Large intestine (tissue), 3 donors: ENCODE results near the gene SELENOF. TPM values are rescaled to one million over a fixed set of nuclear protein-coding genes. Genes with fewer than 3 reads are reported as not detected.
"Not testable (repeated sequence)": the region's sequence is repeated elsewhere in the genome, so short reads cannot be mapped to it uniquely, and the experiment has no call there.

Experiments used
- DNase-seq, 2 donors: peaks; one replicate each; pipeline versions ENCODE4 v3.0.0 to v3.0.0-alpha.2; 2013
- H3K27ac ChIP-seq: one replicate; pipeline ENCODE4 v1.5.1; 2013; ENCODE audit warnings: low read length
- H3K27me3 ChIP-seq: 2 replicates; pipeline ENCODE4 v1.6.1; 2013; ENCODE audit warnings: low read length; ENCODE audit not compliant: control insufficient read depth, insufficient read depth
- H3K36me3 ChIP-seq: 2 replicates; pipeline ENCODE4 v1.6.1; 2013; ENCODE audit warnings: low read length; ENCODE audit not compliant: control insufficient read depth, insufficient read depth
- H3K4me1 ChIP-seq: one replicate; pipeline ENCODE4 v1.6.1; 2013; ENCODE audit warnings: low read length; ENCODE audit not compliant: control insufficient read depth, insufficient read depth
- H3K4me3 ChIP-seq: one replicate; pipeline ENCODE4 v1.5.1; 2013; ENCODE audit warnings: low read length
- H3K9me3 ChIP-seq: one replicate; pipeline ENCODE4 v1.6.1; 2013; ENCODE audit warnings: mild to moderate bottlenecking, low read depth, low read length, moderate library complexity; ENCODE audit not compliant: control insufficient read depth
- WGBS: methylation state at CpG from one replicate; pipeline ENCODE4 v1.1.5; 2013; ENCODE audit warnings: low lambda C conversion rate; ENCODE audit not compliant: insufficient coverage; 5-methylcytosine and 5-hydroxymethylcytosine counted together
- polyA plus RNA-seq: library from polyadenylated mRNA; unstranded; fragments of 120-200 nt; gene quantifications from one replicate; pipeline ENCODE4 v1.2.1, GENCODE V29; 2013

Gene SELENOF
- polyA plus RNA-seq, 1 donor = 214 TPM

DNA sequence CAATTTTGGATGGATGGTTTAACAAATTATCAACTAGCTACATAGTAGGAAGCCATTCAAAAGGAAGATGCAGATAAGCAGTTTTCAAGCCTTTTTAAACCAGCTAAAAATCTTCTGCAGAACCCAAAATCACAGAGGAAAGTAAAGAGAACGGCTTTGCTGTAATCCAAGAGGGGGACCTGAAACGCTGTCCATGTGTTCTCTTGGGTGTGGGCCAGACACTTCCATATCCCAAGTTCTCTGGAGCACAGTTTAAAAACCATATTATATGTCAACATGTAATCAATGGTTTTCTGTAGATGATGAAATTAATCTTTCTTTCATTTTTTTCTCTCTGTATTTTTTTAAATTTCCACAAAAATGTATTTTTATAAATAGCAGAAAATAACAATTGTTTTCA lies 90.5 kb downstream of the SELENOF start:
- WGBS = 0% methylated on average over 1 of the region's 2 CpGs

GRCh38 chr1:86822459-86822858 lies 91.5 kb downstream of the SELENOF start:
- Histone ChIP-seq H3K27me3 (no peaks in the 10 kb centered on the region), H3K36me3 (no peaks in the 10 kb centered on the region), H3K27ac (no peak overlapping the region), H3K4me3 (no peak overlapping the region), H3K4me1 (no peaks in the 10 kb centered on the region), H3K9me3 (no peaks in the 10 kb centered on the region)
- DNase-seq = no peak
- no CpG with 5 or more reads among the region's 4 CpGs for WGBS

More for the DNA sequence above, 90.5 kb downstream of the SELENOF start:
- Histone ChIP-seq H3K4me1 (no peaks in the 10 kb centered on the region), H3K4me3 (no peak overlapping the region), H3K9me3 (no peaks in the 10 kb centered on the region), H3K27ac (no peak overlapping the region), H3K36me3 (no peaks in the 10 kb centered on the region), H3K27me3 (no peaks in the 10 kb centered on the region)
- DNase-seq = no peak

DNA sequence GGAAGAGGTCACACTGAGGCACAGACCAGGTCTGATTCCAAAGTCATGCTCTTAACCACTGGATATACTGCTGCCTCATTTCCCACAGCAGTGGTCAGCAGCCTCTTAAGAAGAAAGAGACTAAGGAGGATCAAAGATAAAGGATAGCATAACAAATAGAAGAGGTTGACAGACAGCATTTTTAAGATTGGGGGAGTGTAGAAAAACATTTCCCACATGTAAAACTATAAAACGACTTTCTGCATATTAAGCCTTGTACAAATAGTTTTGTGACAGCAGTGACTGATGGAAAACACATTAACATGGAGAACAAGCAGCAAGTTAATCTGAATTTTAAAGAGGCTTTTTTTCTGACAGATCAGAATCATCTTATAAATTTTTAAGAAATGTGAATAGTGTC lies 92.0 kb downstream of the SELENOF start:
- Histone ChIP-seq H3K9me3 (no peaks in the 10 kb centered on the region), H3K27me3 (no peaks in the 10 kb centered on the region), H3K4me1 (no peaks in the 10 kb centered on the region), H3K27ac (no peak overlapping the region), H3K36me3 (no peaks in the 10 kb centered on the region), H3K4me3 (no peak overlapping the region)
- DNase-seq = no peak
- WGBS = no CpG with 5 or more reads among the region's 1 CpG

DNA sequence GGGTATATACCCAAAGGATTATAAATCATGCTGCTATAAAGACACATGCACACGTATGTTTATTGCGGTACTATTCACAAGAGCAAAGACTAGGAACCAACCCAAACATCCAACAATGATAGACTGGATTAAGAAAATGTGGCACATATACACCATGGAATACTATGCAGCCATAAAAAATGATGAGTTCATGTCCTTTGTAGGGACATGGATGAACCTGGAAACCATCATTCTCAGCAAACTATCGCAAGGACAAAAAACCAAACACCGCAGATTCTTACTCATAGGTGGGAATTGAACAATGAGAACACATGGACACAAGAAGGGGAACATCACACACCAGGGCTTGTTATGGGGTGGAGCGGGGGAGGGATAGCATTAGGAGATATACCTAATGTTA lies 94.0 kb downstream of the SELENOF start:
- H3K4me3 ChIP-seq = not testable (repeated sequence)
- no CpG with 5 or more reads among the region's 5 CpGs for WGBS

GRCh38 chr1:86817246-86817826 lies 96.6 kb downstream of the SELENOF start:
- H3K27ac ChIP-seq, H3K27me3 ChIP-seq, H3K4me1 ChIP-seq, DNase-seq, H3K9me3 ChIP-seq, H3K4me3 ChIP-seq, H3K36me3 ChIP-seq: not testable (repeated sequence)
- no CpG with 5 or more reads among the region's 5 CpGs for WGBS

More for the DNA sequence above, 94.0 kb downstream of the SELENOF start:
- H3K4me1 ChIP-seq, H3K9me3 ChIP-seq, H3K36me3 ChIP-seq, H3K27ac ChIP-seq, H3K27me3 ChIP-seq, DNase-seq: not testable (repeated sequence)

GRCh38 chr1:86814118-86814517 lies 99.8 kb downstream of the SELENOF start:
- not testable (repeated sequence) for H3K4me1 ChIP-seq, H3K4me3 ChIP-seq, H3K27ac ChIP-seq, H3K9me3 ChIP-seq, DNase-seq, H3K27me3 ChIP-seq, H3K36me3 ChIP-seq
- no CpG with 5 or more reads among the region's 5 CpGs for WGBS

Other genes starting within 250 kb of the SELENOF start
- 62.7 TPM for gene SH3GLB1, start 209.6 kb downstream of the SELENOF start, polyA plus RNA-seq
- 32.2 TPM for gene HS2ST1, start 509 bp upstream of the SELENOF start, polyA plus RNA-seq